22Rv1 (cell line): ENCODE data around the gene NPTXR.

Source experiments
- CTCF ChIP-seq: fragments of 450-650 bp; IDR thresholded peaks from 2 replicates; pipeline ENCODE4 v1.5.1; 2017; ENCODE audit warnings: mild to moderate bottlenecking
- ZFX ChIP-seq: fragments of 450-650 bp; IDR thresholded peaks from 2 replicates; pipeline ENCODE4 v1.6.1; 2017; ENCODE audit warnings: antibody characterized with exemption, borderline replicate concordance

- TF ChIP-seq CTCF, result no peak
- TF ChIP-seq ZFX, result no peak
These were observed 1.2 kb downstream of the NPTXR start for GRCh38 chr22:38842512-38843200.
